ENCODE data around the gene ARSB. TPM values are rescaled to one million over a fixed set of nuclear protein-coding genes. Genes with fewer than 3 reads are reported as not detected.

ARSB gene
- total and polyA plus RNA-seq, 12 donors = 1.7 to 21.4 (median 14.1) TPM

- no peak overlapping the region for H3K27ac ChIP-seq
- no peak overlapping the region for H3K4me3 ChIP-seq
- no peaks in the 10 kb centered on the region for H3K36me3 ChIP-seq
- H3K27me3 ChIP-seq = no peaks in the 10 kb centered on the region
- peaks cover 0 to 23% (median 0%) of the 10 kb centered on the region in 11 donors for H3K9me3 ChIP-seq
- TF ChIP-seq CTCF (IDR thresholded peaks at IDR 0.05) = no peak
- intact Hi-C loops (cut with DNase I) = no loop called here
- ATAC-seq (no peak), DNase-seq (no peak)
- 95 to 97% methylated on average over 3 of the region's 3 CpGs for WGBS, 2 donors
- H3K4me1 ChIP-seq = peaks cover 0 to 9% (median 0%) of the 10 kb centered on the region in 9 donors
These were observed 139.6 kb downstream of the ARSB start for GRCh38 chr5:78845470-78845869.

GRCh38 chr5:78843436-78843835, 141.7 kb downstream of the ARSB start:
- Histone ChIP-seq H3K27me3 (no peaks in the 10 kb centered on the region), H3K27ac (no peak overlapping the region), H3K9me3 (peaks cover 0 to 23% (median 0%) of the 10 kb centered on the region in 11 donors), H3K4me1 (peaks cover 0 to 9% (median 0%) of the 10 kb centered on the region in 9 donors), H3K4me3 (no peak overlapping the region), H3K36me3 (peaks cover 0 to 6% (median 0%) of the 10 kb centered on the region in 9 donors)
- no peak for TF ChIP-seq CTCF (IDR thresholded peaks at IDR 0.05)
- 75 to 80% methylated on average over 1 of the region's 1 CpG for WGBS, 2 donors
- DNase-seq (no peak), ATAC-seq (no peak)
- intact Hi-C loops (cut with DNase I) = no loop called here

- ATAC-seq (no peak), DNase-seq (no peak)
- no peak for TF ChIP-seq CTCF (IDR thresholded peaks at IDR 0.05)
- WGBS, 2 donors = 52 to 55% methylated on average over 2 of the region's 2 CpGs
- H3K4me1 ChIP-seq = peaks cover 0 to 9% (median 0%) of the 10 kb centered on the region in 9 donors
- no peak overlapping the region for H3K4me3 ChIP-seq
- H3K27ac ChIP-seq = no peak overlapping the region
- H3K9me3 ChIP-seq = peaks cover 0 to 23% (median 0%) of the 10 kb centered on the region in 11 donors
- H3K36me3 ChIP-seq = peaks cover 0 to 6% (median 0%) of the 10 kb centered on the region in 9 donors
- intact Hi-C loops (cut with DNase I) = no loop called here
- no peaks in the 10 kb centered on the region for H3K27me3 ChIP-seq
These were observed 143.3 kb downstream of the ARSB start for GRCh38 chr5:78841767-78842166.

- no peak for TF ChIP-seq CTCF (IDR thresholded peaks at IDR 0.05)
- DNase-seq = no peak
- Histone ChIP-seq H3K36me3 (peaks cover 0 to 10% (median 0%) of the 10 kb centered on the region in 9 donors), H3K9me3 (peaks cover 0 to 2% (median 0%) of the 10 kb centered on the region in 11 donors), H3K27me3 (no peaks in the 10 kb centered on the region), H3K4me3 (no peak overlapping the region), H3K4me1 (peaks cover 0 to 9% (median 0%) of the 10 kb centered on the region in 9 donors), H3K27ac (no peak overlapping the region)
- intact Hi-C loops (cut with DNase I) = no loop called here
- no peak for ATAC-seq
- WGBS, 2 donors = 94 to 99% methylated on average over 3 of the region's 3 CpGs
These were observed 146.4 kb downstream of the ARSB start for GRCh38 chr5:78838753-78839152.

All from heart right ventricle (tissue), 16 donors.